SK-N-SH (cell line): ENCODE results near the gene ALDH1L1. TPM values are rescaled to one million over a fixed set of nuclear protein-coding genes. Genes with fewer than 3 reads are reported as not detected.
A peak's percentile ranks its signal among the peaks of the same experiment; 100 is the strongest.

Experiments
- CTCF ChIA-PET: fragments of 300-600, 350-600 bp; formaldehyde crosslinking; extraction: SDS; loops from one replicate; lab custom pipeline; 2021; lab: Yijun Ruan, JAX
- POLR2A ChIA-PET: fragments of 350-600 bp; sonication (Branson Sonifier 250); formaldehyde crosslinking; extraction: SDS; loops from one replicate; lab custom pipeline; 2020; ENCODE audit warnings: antibody characterized with exemption, inconsistent platforms; lab: Yijun Ruan, JAX
- DNase-seq: peaks from one replicate; pipeline ENCODE4 v3.0.0; 2012
- H2AFZ ChIP-seq: fragments of 200-600 bp; sonication (generic); 2 replicates; pipeline ENCODE4 v1.8.1; 2016; ENCODE audit warnings: antibody characterized with exemption, mild to moderate bottlenecking, low read depth
- H3F3A ChIP-seq: fragments of 200-600 bp; sonication (generic); replicated peaks from 2 replicates; pipeline ENCODE3; 2016; ENCODE audit warnings: antibody characterized with exemption, mild to moderate bottlenecking; ENCODE audit not compliant: insufficient read depth
- H3K27ac ChIP-seq, 2 experiments: fragments of 200-500 bp in 1 of 2; fragments of 200-600 bp in 1 of 2; sonication (Bioruptor generic) in 1 of 2; sonication (generic), shearing (Covaris generic) in 1 of 2; 2 replicates each; pipeline versions ENCODE4 v1.5.1 to v1.6.1; 2014 to 2016; ENCODE audit warnings: low read depth in 2 of 2, inconsistent platforms in 1 of 2, low read length in 1 of 2, mild to moderate bottlenecking in 1 of 2, mixed read lengths in 1 of 2
- H3K27me3 ChIP-seq: fragments of 200-600 bp; sonication (generic), shearing (Covaris generic); 2 replicates; pipeline ENCODE4 v1.6.1; 2016; ENCODE audit warnings: mixed run types; ENCODE audit not compliant: insufficient read depth
- H3K36me3 ChIP-seq, 2 experiments: fragments of 200-500 bp in 1 of 2; fragments of 200-600 bp in 1 of 2; sonication (Bioruptor generic) in 1 of 2; sonication (generic) in 1 of 2; replicated peaks in 1 of 2; 2 replicates each; pipeline versions ENCODE3 to v1.5.1; 2014 to 2016; ENCODE audit warnings: low read length in 1 of 2, mild to moderate bottlenecking in 1 of 2; ENCODE audit not compliant: insufficient read depth in 2 of 2, control insufficient read depth in 1 of 2
- H3K4me1 ChIP-seq, 2 experiments: fragments of 200-500 bp in 1 of 2; fragments of 200-600 bp in 1 of 2; sonication (Bioruptor generic) in 1 of 2; sonication (generic), shearing (Covaris generic) in 1 of 2; 2 replicates each; pipeline versions ENCODE4 v1.5.1 to v1.6.1; 2014 to 2016; ENCODE audit warnings: low read depth in 1 of 2, low read length in 1 of 2, mixed run types in 1 of 2; ENCODE audit not compliant: insufficient read depth in 2 of 2, control insufficient read depth in 1 of 2
- H3K4me2 ChIP-seq: fragments of 200-600 bp; sonication (generic), shearing (Covaris generic); 2 replicates; pipeline ENCODE4 v1.6.1; 2017; ENCODE audit warnings: mixed run types
- H3K4me3 ChIP-seq, 2 experiments: fragments of 200-500 bp in 1 of 2; fragments of 200-600 bp in 1 of 2; sonication (Bioruptor generic) in 1 of 2; sonication (generic), shearing (Covaris generic) in 1 of 2; 2 replicates each; pipeline versions ENCODE4 v1.5.1 to v1.8.1; 2014 to 2016; ENCODE audit warnings: low read depth in 2 of 2, inconsistent platforms in 1 of 2, low read length in 1 of 2, mild to moderate bottlenecking in 1 of 2, mixed read lengths in 1 of 2, moderate library complexity in 1 of 2
- H3K79me2 ChIP-seq: fragments of 200-600 bp; sonication (generic); 2 replicates; pipeline ENCODE4 v1.8.1; 2017; ENCODE audit warnings: mild to moderate bottlenecking; ENCODE audit not compliant: insufficient read depth
- H3K9ac ChIP-seq: fragments of 200-600 bp; sonication (generic); 2 replicates; pipeline ENCODE4 v1.6.1; 2017; ENCODE audit warnings: mixed run types
- H3K9me2 ChIP-seq: fragments of 200-600 bp; sonication (generic); 2 replicates; pipeline ENCODE4 v1.6.1; 2017; ENCODE audit warnings: mixed run types
- H3K9me3 ChIP-seq: fragments of 200-600 bp; sonication (generic); 2 replicates; pipeline ENCODE4 v1.6.1; 2017; ENCODE audit warnings: mixed run types, mild to moderate bottlenecking, moderate library complexity
- H4K20me1 ChIP-seq: fragments of 200-600 bp; sonication (generic); 2 replicates; pipeline ENCODE4 v1.6.1; 2017; ENCODE audit warnings: mild to moderate bottlenecking, mixed run types; ENCODE audit not compliant: insufficient read depth
- CTCF ChIP-seq: fragments of 200-600 bp; sonication (generic); IDR thresholded peaks from 2 replicates; pipeline ENCODE4 v1.6.1; 2017; ENCODE audit warnings: antibody characterized with exemption, mild to moderate bottlenecking, moderate library complexity
- EZH2phosphoT487 ChIP-seq: fragments of 200-600 bp; sonication (generic); IDR thresholded peaks from 2 replicates; pipeline ENCODE4 v1.6.1; 2017; ENCODE audit warnings: low read depth, mixed run types, mild to moderate bottlenecking, antibody characterized with exemption, moderate library complexity, borderline replicate concordance
- FOSL2 ChIP-seq: IDR thresholded peaks from 2 replicates; pipeline ENCODE4 v1.4.0; 2012; ENCODE audit warnings: low read depth, mild to moderate bottlenecking, moderate library complexity, borderline replicate concordance
- GABPA ChIP-seq: IDR thresholded peaks from 2 replicates; pipeline ENCODE4 v1.4.0; 2012; ENCODE audit warnings: low read depth, mild to moderate bottlenecking
- JUND ChIP-seq: IDR thresholded peaks from 2 replicates; pipeline ENCODE4 v1.4.0; 2012
- MEF2A ChIP-seq: IDR thresholded peaks from 2 replicates; pipeline ENCODE4 v1.4.0; 2012; ENCODE audit warnings: low read depth, borderline replicate concordance
- MXI1 ChIP-seq: IDR thresholded peaks from 2 replicates; pipeline ENCODE4 v1.6.1; 2012; ENCODE audit warnings: mild to moderate bottlenecking, low read depth, low read length, improper control_type of control experiment
- NFIC ChIP-seq: IDR thresholded peaks from 2 replicates; pipeline ENCODE4 v1.4.0; 2012; ENCODE audit warnings: borderline replicate concordance
- NRF1 ChIP-seq: IDR thresholded peaks from 2 replicates; pipeline ENCODE4 v1.6.1; 2012; ENCODE audit warnings: low read depth, mild to moderate bottlenecking, low read length
- POLR2AphosphoS5 ChIP-seq: IDR thresholded peaks from 2 replicates; pipeline ENCODE4 v1.6.1; 2012; ENCODE audit warnings: low read depth, low read length
- RAD21 ChIP-seq: IDR thresholded peaks from 2 replicates; pipeline ENCODE4 v1.6.1; 2012; ENCODE audit warnings: mild to moderate bottlenecking, low read length
- RCOR1 ChIP-seq: fragments of 150-350 bp; IDR thresholded peaks from 2 replicates; pipeline ENCODE4 v1.6.1; 2017; ENCODE audit warnings: antibody characterized with exemption, low read length
- RFX5 ChIP-seq: IDR thresholded peaks from 2 replicates; pipeline ENCODE4 v1.6.1; 2012; ENCODE audit warnings: mild to moderate bottlenecking, improper control_type of control experiment, low read length
- SIN3A ChIP-seq: IDR thresholded peaks from 2 replicates; pipeline ENCODE4 v1.6.1; 2012; ENCODE audit warnings: low read depth, mild to moderate bottlenecking, low read length, moderate library complexity, borderline replicate concordance
- SMC3 ChIP-seq: IDR thresholded peaks from 2 replicates; pipeline ENCODE4 v1.6.1; 2012; ENCODE audit warnings: low read depth, low read length, improper control_type of control experiment
- TAF1 ChIP-seq: IDR thresholded peaks from 2 replicates; pipeline ENCODE4 v1.6.1; 2012; ENCODE audit warnings: low read depth, mild to moderate bottlenecking, low read length, moderate library complexity, borderline replicate concordance
- TCF12 ChIP-seq: IDR thresholded peaks from 2 replicates; pipeline ENCODE4 v1.4.0; 2012
- TEAD4 ChIP-seq: IDR thresholded peaks from 2 replicates; pipeline ENCODE4 v1.4.0; 2012; ENCODE audit warnings: mild to moderate bottlenecking, borderline replicate concordance; ENCODE audit not compliant: insufficient read depth
- WGBS: methylation state at CpG from one replicate; pipeline ENCODE4 v1.1.6; 2017; ENCODE audit warnings: low lambda C conversion rate; 5-methylcytosine and 5-hydroxymethylcytosine counted together
- polyA plus RNA-seq, 3 experiments: library from polyadenylated mRNA; depleted of rRNA; stranded (reverse); fragments of >200 nt; gene quantifications; 2 replicates each; pipeline ENCODE4 v1.2.3, GENCODE V29; 2012
- TF ChIP-seq, protein P1 (sequence below): IDR thresholded peaks from 2 replicates; pipeline ENCODE4; 2012
- TF ChIP-seq, protein P2 (sequence below): fragments of 150-350 bp; IDR thresholded peaks from 2 replicates; pipeline ENCODE4 v1.6.1; 2016; ENCODE audit warnings: mild to moderate bottlenecking, low read depth, low read length

Gene ALDH1L1
- polyA plus RNA-seq, 1 of the 3 experiments (the other 2 are of a cell fraction), result not detected

GRCh38 chr3:126202276-126202675 lies 21.9 kb upstream of the ALDH1L1 start:
- CTCF ChIA-PET, result interaction anchor here (1.2 to 8.6 kb wide), 3 partner anchors 13 to 70 kb away, joined by 3 to 122 read pairs (median 4); partner anchors contain the start of gene ALDH1L1
- Histone ChIP-seq H3K27ac (no peak overlapping the region; a peak in 1 of 4 replicates), H3K36me3 (no peaks in the 10 kb centered on the region), H3K79me2 (no peaks in the 10 kb centered on the region), H3K9me2 (no peaks in the 10 kb centered on the region), H3F3A (no peaks in the 10 kb centered on the region), H3K27me3 (no peaks in the 10 kb centered on the region), H3K4me2 (no peak overlapping the region), H2AFZ (0 out of 2 replicates have a peak overlapping the region, but pooled peaks have one; percentile 35), H3K4me3 (no peak overlapping the region), H3K9me3 (no peaks in the 10 kb centered on the region), H3K9ac (no peak overlapping the region), H3K4me1 (peaks cover 11 to 16% of the 10 kb centered on the region in 2 experiments; a peak in 2 of 4 replicates), H4K20me1 (no peaks in the 10 kb centered on the region)
- DNase-seq, result no peak
- TF ChIP-seq POLR2AphosphoS5 (no peak), MEF2A (no peak), MXI1 (no peak), FOSL2 (no peak), NFIC (no peak), JUND (no peak), EZH2phosphoT487 (no peak), CTCF (no peak), RAD21 (no peak), TAF1 (no peak), TEAD4 (no peak), GABPA (no peak), RFX5 (no peak), NRF1 (no peak), SMC3 (no peak), RCOR1 (no peak), SIN3A (no peak), TCF12 (no peak)
- TF ChIP-seq, protein P1, sequence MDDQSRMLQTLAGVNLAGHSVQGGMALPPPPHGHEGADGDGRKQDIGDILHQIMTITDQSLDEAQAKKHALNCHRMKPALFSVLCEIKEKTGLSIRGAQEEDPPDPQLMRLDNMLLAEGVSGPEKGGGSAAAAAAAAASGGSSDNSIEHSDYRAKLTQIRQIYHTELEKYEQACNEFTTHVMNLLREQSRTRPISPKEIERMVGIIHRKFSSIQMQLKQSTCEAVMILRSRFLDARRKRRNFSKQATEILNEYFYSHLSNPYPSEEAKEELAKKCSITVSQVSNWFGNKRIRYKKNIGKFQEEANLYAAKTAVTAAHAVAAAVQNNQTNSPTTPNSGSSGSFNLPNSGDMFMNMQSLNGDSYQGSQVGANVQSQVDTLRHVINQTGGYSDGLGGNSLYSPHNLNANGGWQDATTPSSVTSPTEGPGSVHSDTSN, result no peak
- TF ChIP-seq, protein P2, sequence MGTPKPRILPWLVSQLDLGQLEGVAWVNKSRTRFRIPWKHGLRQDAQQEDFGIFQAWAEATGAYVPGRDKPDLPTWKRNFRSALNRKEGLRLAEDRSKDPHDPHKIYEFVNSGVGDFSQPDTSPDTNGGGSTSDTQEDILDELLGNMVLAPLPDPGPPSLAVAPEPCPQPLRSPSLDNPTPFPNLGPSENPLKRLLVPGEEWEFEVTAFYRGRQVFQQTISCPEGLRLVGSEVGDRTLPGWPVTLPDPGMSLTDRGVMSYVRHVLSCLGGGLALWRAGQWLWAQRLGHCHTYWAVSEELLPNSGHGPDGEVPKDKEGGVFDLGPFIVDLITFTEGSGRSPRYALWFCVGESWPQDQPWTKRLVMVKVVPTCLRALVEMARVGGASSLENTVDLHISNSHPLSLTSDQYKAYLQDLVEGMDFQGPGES, result no peak
- POLR2A ChIA-PET, result no interaction called here
- 37% methylated on average over 3 of the region's 3 CpGs for WGBS
